Endodermal cell (in vitro differentiated cells): ENCODE measurements around the gene CSE1L. TPM values are rescaled to one million over a fixed set of nuclear protein-coding genes. Genes with fewer than 3 reads are reported as not detected.
"Not testable (repeated sequence)": the region's sequence is repeated elsewhere in the genome, so short reads cannot be mapped to it uniquely, and the experiment has no call there.

ENCODE experiments used
- DNase-seq: peaks from one replicate; pipeline ENCODE4 v3.0.0-alpha.2; 2017
- H3K27ac ChIP-seq: 2 replicates; pipeline ENCODE4 v1.5.1; 2013; ENCODE audit warnings: mild to moderate bottlenecking, low read depth, low read length, moderate library complexity
- H3K27me3 ChIP-seq: 2 replicates; pipeline ENCODE4 v1.6.1; 2013; ENCODE audit warnings: mild to moderate bottlenecking, low read length, moderate library complexity; ENCODE audit not compliant: insufficient read depth, control insufficient read depth, poor library complexity, severe bottlenecking
- H3K36me3 ChIP-seq: 2 replicates; pipeline ENCODE4 v1.7.0; 2013; ENCODE audit warnings: mild to moderate bottlenecking, low read length, moderate library complexity; ENCODE audit not compliant: control insufficient read depth, insufficient read depth
- H3K4me1 ChIP-seq: one replicate; pipeline ENCODE4 v1.7.0; 2013; ENCODE audit warnings: low read length; ENCODE audit not compliant: control insufficient read depth, insufficient read depth
- H3K4me3 ChIP-seq: 2 replicates; pipeline ENCODE4 v1.5.1; 2013; ENCODE audit warnings: mild to moderate bottlenecking, low read length, moderate library complexity
- H3K9ac ChIP-seq: 2 replicates; pipeline ENCODE4 v1.6.1; 2013; ENCODE audit warnings: mild to moderate bottlenecking, low read length, moderate library complexity; ENCODE audit not compliant: poor library complexity, severe bottlenecking; ENCODE audit errors: extremely low read depth
- H3K9me3 ChIP-seq: 2 replicates; pipeline ENCODE4 v1.6.1; 2013; ENCODE audit warnings: mild to moderate bottlenecking, low read length, moderate library complexity; ENCODE audit not compliant: control insufficient read depth
- H3K27ac Mint-ChIP-seq: 2 replicates; pipeline ENCODE4 v1.8.0; 2020; ENCODE audit warnings: mixed read lengths
- H3K27me3 Mint-ChIP-seq: 2 replicates; pipeline ENCODE4 v1.8.0; 2021; ENCODE audit warnings: mild to moderate bottlenecking, mixed read lengths; ENCODE audit not compliant: insufficient read depth
- H3K36me3 Mint-ChIP-seq: 2 replicates; pipeline ENCODE4 v1.8.0; 2020; ENCODE audit warnings: low read depth, mixed read lengths
- H3K4me1 Mint-ChIP-seq: 2 replicates; pipeline ENCODE4 v1.8.0; 2020; ENCODE audit warnings: mixed read lengths
- H3K4me3 Mint-ChIP-seq: 2 replicates; pipeline ENCODE4 v1.8.0; 2020; ENCODE audit warnings: mild to moderate bottlenecking, moderate library complexity, mixed read lengths
- H3K9me3 Mint-ChIP-seq: 2 replicates; pipeline ENCODE4 v1.8.0; 2020; ENCODE audit warnings: mild to moderate bottlenecking, mixed read lengths
- CTCF ChIP-seq: fragments of 200-600 bp; sonication (generic); conservative IDR thresholded peaks from 2 replicates; pipeline ENCODE4 v1.5.0; 2021; ENCODE audit warnings: antibody characterized with exemption, mild to moderate bottlenecking
- WGBS, 2 experiments: methylation state at CpG; one replicate each; pipeline versions ENCODE4 v1.1.5 to v1.1.7; 2013; ENCODE audit warnings: missing lambda C conversion rate in 2 of 2, mixed read lengths in 1 of 2; ENCODE audit not compliant: insufficient coverage in 1 of 2, insufficient read length in 1 of 2; 5-methylcytosine and 5-hydroxymethylcytosine counted together
- total RNA-seq, 2 donors: library from RNA; stranded (reverse); fragmentation: NEBNext Ultra II Directional in 1 of 2; extraction: Animal tissue kit (Norgen Biotek cat#: 25700) in 1 of 2; gene quantifications; 2 replicates in 1 of 2; 3 replicates in 1 of 2; pipeline ENCODE4 v1.2.1, GENCODE V29; 2021

The CSE1L gene
- total RNA-seq, 2 donors from 2014 or later, result 161 to 180 TPM

GRCh38 chr20:49097159-49097558, 51.0 kb downstream of the CSE1L start:
- Mint-ChIP-seq H3K36me3 (peaks cover 81% of the 10 kb centered on the region), H3K27ac (peak overlapping the region; percentile 42), H3K4me3 (no peak overlapping the region), H3K4me1 (no peaks in the 10 kb centered on the region), H3K9me3 (no peaks in the 10 kb centered on the region), H3K27me3 (no peaks in the 10 kb centered on the region)
- H3K4me1 ChIP-seq, result no peaks in the 10 kb centered on the region
- no peak overlapping the region for H3K27ac ChIP-seq
- H3K27me3 ChIP-seq, result no peaks in the 10 kb centered on the region
- peaks cover 87% of the 10 kb centered on the region for H3K36me3 ChIP-seq
- H3K4me3 ChIP-seq, result no peak overlapping the region
- no peak overlapping the region for H3K9ac ChIP-seq
- no peak for DNase-seq
- TF ChIP-seq CTCF, result no peak
- H3K9me3 ChIP-seq, result no peaks in the 10 kb centered on the region
- 95% methylated on average over 7 of the region's 7 CpGs; no CpG with 5 or more reads in 1 of the 2 experiments for WGBS, 2 experiments

GRCh38 chr20:49098136-49098535, 52.0 kb downstream of the CSE1L start:
- Mint-ChIP-seq H3K27ac (no peak overlapping the region), H3K36me3 (peaks cover 82% of the 10 kb centered on the region), H3K27me3 (no peaks in the 10 kb centered on the region), H3K4me1 (no peaks in the 10 kb centered on the region), H3K4me3 (no peak overlapping the region), H3K9me3 (no peaks in the 10 kb centered on the region)
- Histone ChIP-seq H3K27ac (no peak overlapping the region), H3K9me3 (no peaks in the 10 kb centered on the region), H3K36me3 (peaks cover 87% of the 10 kb centered on the region), H3K4me1 (no peaks in the 10 kb centered on the region), H3K4me3 (no peak overlapping the region), H3K9ac (no peak overlapping the region), H3K27me3 (no peaks in the 10 kb centered on the region)
- WGBS, 2 experiments, result 94 to 100% methylated on average over 4 of the region's 4 CpGs
- TF ChIP-seq CTCF, result no peak
- no peak for DNase-seq

GRCh38 chr20:49099011-49099410, 52.9 kb downstream of the CSE1L start:
- peaks cover 88% of the 10 kb centered on the region for H3K36me3 ChIP-seq
- DNase-seq, result no peak
- H3K9me3 ChIP-seq, result no peaks in the 10 kb centered on the region
- Mint-ChIP-seq H3K4me3 (no peak overlapping the region), H3K4me1 (no peaks in the 10 kb centered on the region), H3K36me3 (peaks cover 83% of the 10 kb centered on the region), H3K27me3 (no peaks in the 10 kb centered on the region), H3K27ac (no peak overlapping the region), H3K9me3 (no peaks in the 10 kb centered on the region)
- TF ChIP-seq CTCF, result no peak
- H3K9ac ChIP-seq, result no peak overlapping the region
- 95 to 100% methylated on average over 3 of the region's 3 CpGs for WGBS, 2 experiments
- H3K27me3 ChIP-seq, result no peaks in the 10 kb centered on the region
- no peak overlapping the region for H3K27ac ChIP-seq
- H3K4me1 ChIP-seq, result no peaks in the 10 kb centered on the region
- H3K4me3 ChIP-seq, result no peak overlapping the region

GRCh38 chr20:49100292-49100691, 54.2 kb downstream of the CSE1L start:
- H3K4me1 ChIP-seq, result not testable (repeated sequence)

More at GRCh38 chr20:49100292-49100691, 54.2 kb downstream of the CSE1L start:
- H3K9ac ChIP-seq, H3K4me3 ChIP-seq, H3K27ac ChIP-seq, DNase-seq, H3K27me3 ChIP-seq, H3K4me3 Mint-ChIP-seq, H3K27me3 Mint-ChIP-seq, H3K4me1 Mint-ChIP-seq, H3K9me3 Mint-ChIP-seq, H3K9me3 ChIP-seq: not testable (repeated sequence)
- Mint-ChIP-seq H3K36me3 (peaks cover 79% of the 10 kb centered on the region), H3K27ac (peak overlapping the region; percentile 39)
- 94% methylated on average over 4 of the region's 5 CpGs for WGBS, 2 experiments
- H3K36me3 ChIP-seq, result peaks cover 90% of the 10 kb centered on the region
